BE2C (cell line): Measurements from ENCODE around the gene SOAT1.

ENCODE experiments used
- DNase-seq: peaks from one replicate; pipeline ENCODE4 v3.0.0-alpha.2; 2020
- H3K27me3 ChIP-seq: fragments of 250-450 bp; sonication (Bioruptor Pico); 2 replicates; pipeline ENCODE4 v1.5.1; 2020; ENCODE audit warnings: mild to moderate bottlenecking
- H3K36me3 ChIP-seq: fragments of 250-450 bp; sonication (Bioruptor Pico); 2 replicates; pipeline ENCODE4 v1.5.1; 2020; ENCODE audit warnings: mild to moderate bottlenecking
- H3K4me1 ChIP-seq: fragments of 250-450 bp; sonication (Bioruptor Pico); 2 replicates; pipeline ENCODE4 v1.5.1; 2020
- H3K4me3 ChIP-seq: 2 replicates; pipeline ENCODE4 v1.5.1; 2011; ENCODE audit warnings: low read depth, low read length
- H3K9me3 ChIP-seq: fragments of 250-450 bp; sonication (Bioruptor Pico); 2 replicates; pipeline ENCODE4 v1.5.1; 2020
- CTCF ChIP-seq: IDR thresholded peaks from 2 replicates; pipeline ENCODE4 v1.5.1; 2012; ENCODE audit warnings: mild to moderate bottlenecking, low read depth, low read length

The SOAT1 gene

GRCh38 chr1:179334440-179334839, 40.8 kb downstream of the SOAT1 start:
- H3K4me3 ChIP-seq, result no peak overlapping the region
- no peaks in the 10 kb centered on the region for H3K27me3 ChIP-seq
- TF ChIP-seq CTCF, result no peak
- H3K9me3 ChIP-seq, result no peaks in the 10 kb centered on the region; the same call in none of the 2 replicates
- H3K4me1 ChIP-seq, result no peaks in the 10 kb centered on the region
- no peak for DNase-seq
- no peaks in the 10 kb centered on the region for H3K36me3 ChIP-seq

GRCh38 chr1:179337288-179337687, 43.7 kb downstream of the SOAT1 start:
- H3K4me3 ChIP-seq, result no peak overlapping the region
- TF ChIP-seq CTCF, result no peak
- H3K27me3 ChIP-seq, result no peaks in the 10 kb centered on the region
- no peaks in the 10 kb centered on the region; the same call in 1 of the 2 replicates for H3K36me3 ChIP-seq
- no peak for DNase-seq
- H3K4me1 ChIP-seq, result no peaks in the 10 kb centered on the region
- no peaks in the 10 kb centered on the region for H3K9me3 ChIP-seq

GRCh38 chr1:179337942-179338560, 44.5 kb downstream of the SOAT1 start:
- DNase-seq, result no peak
- no peaks in the 10 kb centered on the region for H3K4me1 ChIP-seq
- H3K36me3 ChIP-seq, result no peaks in the 10 kb centered on the region; the same call in 1 of the 2 replicates
- H3K27me3 ChIP-seq, result no peaks in the 10 kb centered on the region
- no peaks in the 10 kb centered on the region for H3K9me3 ChIP-seq
- H3K4me3 ChIP-seq, result no peak overlapping the region
- no peak for TF ChIP-seq CTCF

- H3K36me3 ChIP-seq, result peaks cover 8% of the 10 kb centered on the region
Measured at GRCh38 chr1:179340918-179341317, 47.3 kb downstream of the SOAT1 start.

GRCh38 chr1:179341943-179342547, 48.4 kb downstream of the SOAT1 start:
- Histone ChIP-seq H3K36me3 (peaks cover 8% of the 10 kb centered on the region), H3K9me3 (no peaks in the 10 kb centered on the region), H3K4me3 (no peak overlapping the region), H3K4me1 (no peaks in the 10 kb centered on the region), H3K27me3 (no peaks in the 10 kb centered on the region)
- DNase-seq, result no peak
- no peak for TF ChIP-seq CTCF

More at GRCh38 chr1:179340918-179341317, 47.3 kb downstream of the SOAT1 start:
- no peak overlapping the region for H3K4me3 ChIP-seq
- H3K4me1 ChIP-seq, result no peaks in the 10 kb centered on the region
- H3K9me3 ChIP-seq, result no peaks in the 10 kb centered on the region
- no peak for TF ChIP-seq CTCF
- H3K27me3 ChIP-seq, result no peaks in the 10 kb centered on the region
- DNase-seq, result no peak

GRCh38 chr1:179342740-179343404, 49.3 kb downstream of the SOAT1 start:
- Histone ChIP-seq H3K36me3 (peaks cover 8% of the 10 kb centered on the region), H3K27me3 (no peaks in the 10 kb centered on the region), H3K9me3 (no peaks in the 10 kb centered on the region), H3K4me3 (no peak overlapping the region), H3K4me1 (no peaks in the 10 kb centered on the region)
- TF ChIP-seq CTCF, result no peak
- no peak for DNase-seq
